CD4-positive, alpha-beta T cell treated with Interleukin-6 for 4 hours (primary cell): ENCODE measurements around the gene SPON2.
A peak's percentile ranks its signal among the peaks of the same experiment; 100 is the strongest.

Experiments
- DNase-seq: peaks from one replicate; pipeline ENCODE4 v3.0.0-alpha.2; 2020; ENCODE audit warnings: mixed read lengths

SPON2 gene

DNA sequence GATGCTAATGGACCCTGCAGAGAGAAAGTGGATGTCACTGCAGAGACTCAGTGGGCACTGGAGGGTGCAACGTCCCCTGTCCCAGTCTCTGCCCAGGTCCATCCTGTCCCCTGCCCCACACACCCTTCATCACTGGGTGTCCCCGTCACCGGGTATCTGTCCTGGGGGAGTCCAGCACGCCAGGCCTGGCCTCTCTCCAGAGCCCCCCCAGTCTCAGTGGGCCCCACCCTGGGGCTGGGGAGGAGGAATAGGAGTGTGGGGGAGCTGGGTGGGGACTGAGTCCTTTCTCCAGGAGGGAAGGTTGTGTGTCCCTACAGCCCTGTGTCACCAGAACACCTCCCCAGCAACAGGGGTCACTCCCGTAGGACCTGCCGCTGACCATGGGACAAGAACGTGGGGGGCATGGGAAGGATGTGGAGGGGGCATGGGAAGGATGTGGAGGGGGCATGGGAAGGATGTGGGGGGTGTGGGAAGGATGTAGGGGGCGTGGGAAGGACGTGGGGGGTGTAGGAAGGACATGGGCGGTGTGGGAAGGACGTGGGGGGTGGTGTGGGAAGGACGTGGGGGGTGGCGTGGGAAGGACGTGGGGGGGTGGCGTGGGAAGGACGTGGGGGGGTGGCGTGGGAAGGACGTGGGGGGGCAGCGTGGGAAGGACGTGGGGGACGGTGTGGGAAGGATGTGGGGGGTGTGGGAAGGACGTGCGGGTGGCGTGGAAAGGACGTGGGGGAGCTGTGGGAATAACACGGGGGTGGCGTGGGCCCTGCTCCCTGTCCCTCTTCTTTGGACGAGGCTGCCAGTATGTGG lies 21.0 kb upstream of the SPON2 start:
- no peak for DNase-seq

DNA sequence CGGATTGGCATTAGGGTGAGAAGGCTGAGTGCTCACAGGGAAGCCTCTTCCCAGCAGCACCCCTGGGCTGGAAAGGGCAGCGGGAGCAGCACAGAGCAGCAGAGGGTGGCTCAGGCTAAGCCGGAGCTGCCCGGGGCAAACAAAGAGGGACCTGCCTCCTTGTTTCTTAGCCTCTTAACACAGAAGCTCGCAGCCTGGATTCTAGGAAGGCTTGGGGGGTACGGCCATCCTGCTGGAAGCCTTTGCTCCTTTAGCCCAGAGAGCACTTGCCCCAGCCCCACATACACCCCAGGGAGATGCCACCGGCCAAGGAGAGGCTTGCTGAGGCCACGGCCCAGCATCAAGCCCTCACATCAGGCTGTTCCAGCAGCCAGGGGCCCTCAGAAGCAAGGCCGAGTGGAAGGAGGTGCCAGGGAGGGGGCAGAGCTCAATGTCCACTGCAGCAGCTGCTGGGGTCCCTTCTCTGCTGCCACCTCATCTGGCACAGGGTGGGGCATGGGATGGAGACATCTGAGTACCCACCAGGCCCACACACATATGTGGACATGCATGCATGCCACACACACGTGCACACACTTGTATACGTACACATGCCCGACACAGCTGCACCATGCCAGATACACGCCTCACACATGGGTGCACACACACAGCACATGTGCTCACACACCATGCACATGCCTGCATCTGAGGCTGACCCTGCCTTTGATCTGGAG lies 20.3 kb upstream of the SPON2 start:
- DNase-seq: no peak

- DNase-seq: no peak
Measured at GRCh38 chr4:1192091-1192492, 19.7 kb upstream of the SPON2 start.

- DNase-seq: no peak
Measured at GRCh38 chr4:1191621-1192020, 19.2 kb upstream of the SPON2 start.

- DNase-seq: peak; percentile 31
Measured at GRCh38 chr4:1187182-1187581, 14.8 kb upstream of the SPON2 start.

- DNase-seq: no peak
Measured at GRCh38 chr4:1183985-1184773, 11.8 kb upstream of the SPON2 start.

- no peak for DNase-seq
Measured at GRCh38 chr4:1182313-1182712, 9.9 kb upstream of the SPON2 start.

DNA sequence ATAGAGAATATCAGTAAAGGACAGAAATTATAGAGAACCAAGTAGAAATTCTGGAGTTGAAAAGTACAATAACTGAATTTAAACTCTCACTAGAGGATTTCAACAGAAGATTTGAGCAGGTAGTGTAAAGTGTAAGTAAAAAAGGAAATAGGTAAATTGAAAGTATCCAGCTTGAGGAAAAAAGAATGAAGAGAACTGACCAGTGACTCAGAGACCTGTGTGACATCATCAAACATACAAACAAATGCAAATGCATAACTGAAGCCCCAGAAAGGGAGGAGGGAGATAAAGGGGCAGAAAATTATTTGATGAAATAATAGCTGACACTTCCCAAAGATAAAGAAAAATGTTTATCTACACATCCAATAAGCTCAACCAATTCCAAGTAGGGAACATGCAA lies 8.3 kb upstream of the SPON2 start:
- no peak for DNase-seq

- DNase-seq: no peak
Measured at GRCh38 chr4:1179976-1180375, 7.6 kb upstream of the SPON2 start.

DNA sequence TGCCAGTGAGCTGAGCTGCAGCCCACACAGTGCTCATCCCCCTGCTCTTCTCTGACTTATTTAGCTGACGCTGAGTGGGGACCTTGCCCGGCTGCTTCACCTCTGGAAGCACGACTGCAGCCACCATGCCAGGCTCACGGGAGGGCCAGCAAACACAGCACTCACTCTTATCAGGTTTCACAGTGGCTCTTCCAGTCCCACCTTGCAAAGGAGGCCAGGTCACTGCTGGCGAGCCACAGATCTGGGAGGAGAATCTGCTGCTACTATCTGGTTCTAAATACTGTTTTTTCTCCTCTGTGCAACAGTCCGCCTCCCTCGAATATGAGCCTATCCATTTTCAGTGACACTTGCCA lies 6.7 kb upstream of the SPON2 start:
- DNase-seq: no peak

DNA sequence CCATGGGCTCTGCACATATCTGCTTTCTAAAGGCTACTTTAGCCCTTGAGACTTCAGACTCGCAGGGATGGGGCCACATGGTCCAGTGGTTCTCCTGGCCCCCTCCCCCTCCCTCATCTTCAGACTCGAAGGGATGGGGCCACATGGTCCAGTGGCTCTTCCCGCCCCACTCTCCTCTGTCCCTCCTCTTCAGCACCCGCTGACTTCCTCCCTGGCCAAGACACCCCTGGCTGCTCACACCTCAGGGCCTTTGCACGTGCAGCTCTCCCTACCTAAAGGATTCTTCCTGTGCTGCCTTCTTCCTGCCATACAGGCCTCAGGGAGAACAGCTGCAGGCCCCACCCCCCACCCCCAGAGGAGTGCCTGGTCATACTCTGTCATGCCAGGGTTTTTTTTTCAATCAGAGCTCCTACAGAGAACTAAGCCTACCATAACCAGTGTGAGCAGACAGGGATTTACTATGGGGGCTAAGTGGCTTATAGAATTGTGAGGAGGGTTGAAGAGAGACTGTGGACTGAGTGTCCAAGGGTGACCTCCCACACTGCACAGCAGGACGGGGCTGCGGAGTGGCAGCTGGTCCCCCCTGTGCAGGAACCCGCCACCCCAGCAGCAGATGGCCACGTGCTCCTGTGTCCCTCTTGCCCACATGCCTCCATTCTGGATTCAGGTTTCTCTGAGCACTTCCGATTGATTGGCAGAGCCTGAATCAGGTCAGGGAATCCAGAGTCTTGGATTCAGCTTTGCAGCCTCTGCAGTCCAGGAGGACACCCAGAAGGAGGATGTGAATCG lies 6.1 kb upstream of the SPON2 start:
- no peak for DNase-seq

DNA sequence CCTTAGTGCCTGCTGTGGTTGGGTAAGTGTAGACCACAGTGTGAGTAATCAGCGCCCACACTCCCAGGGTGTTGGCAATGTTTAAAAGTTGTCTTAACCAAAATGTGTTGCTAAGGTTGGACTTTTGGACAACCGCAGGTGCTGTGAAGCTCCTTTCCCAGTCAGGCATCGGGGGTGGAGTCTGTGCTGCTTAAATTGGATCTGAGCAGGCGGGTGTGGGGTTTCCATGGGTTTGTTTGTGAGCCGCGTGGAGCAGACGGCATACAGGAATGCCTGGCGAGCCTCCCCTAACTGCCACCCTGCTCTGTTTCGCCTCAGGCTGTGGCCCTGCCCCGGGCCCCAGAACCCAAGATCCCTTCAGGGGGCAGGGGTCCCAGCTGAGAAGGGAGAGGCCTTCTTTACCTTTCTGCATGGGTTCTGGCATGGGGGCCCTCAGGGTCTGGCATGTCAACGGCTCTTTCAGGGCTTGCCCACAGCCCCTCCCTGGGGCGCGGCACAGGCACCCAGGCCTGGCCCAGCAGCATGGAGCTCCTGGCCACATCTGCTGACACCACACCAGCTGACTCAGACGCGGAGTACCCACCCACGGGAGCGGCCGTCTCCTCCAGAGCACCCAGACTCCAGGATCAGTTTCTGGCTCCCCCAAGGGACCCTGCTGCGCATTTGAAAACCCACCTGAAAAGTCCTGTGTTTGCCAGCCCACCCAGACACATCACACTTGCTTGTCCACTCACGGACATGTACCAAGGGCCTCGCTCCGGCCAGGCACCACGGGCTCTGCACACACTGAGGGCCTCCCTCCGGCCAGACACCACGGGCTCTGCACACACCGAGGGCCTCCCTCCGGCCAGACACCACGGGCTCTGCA lies 5.1 kb upstream of the SPON2 start:
- peak; percentile 14 for DNase-seq

DNA sequence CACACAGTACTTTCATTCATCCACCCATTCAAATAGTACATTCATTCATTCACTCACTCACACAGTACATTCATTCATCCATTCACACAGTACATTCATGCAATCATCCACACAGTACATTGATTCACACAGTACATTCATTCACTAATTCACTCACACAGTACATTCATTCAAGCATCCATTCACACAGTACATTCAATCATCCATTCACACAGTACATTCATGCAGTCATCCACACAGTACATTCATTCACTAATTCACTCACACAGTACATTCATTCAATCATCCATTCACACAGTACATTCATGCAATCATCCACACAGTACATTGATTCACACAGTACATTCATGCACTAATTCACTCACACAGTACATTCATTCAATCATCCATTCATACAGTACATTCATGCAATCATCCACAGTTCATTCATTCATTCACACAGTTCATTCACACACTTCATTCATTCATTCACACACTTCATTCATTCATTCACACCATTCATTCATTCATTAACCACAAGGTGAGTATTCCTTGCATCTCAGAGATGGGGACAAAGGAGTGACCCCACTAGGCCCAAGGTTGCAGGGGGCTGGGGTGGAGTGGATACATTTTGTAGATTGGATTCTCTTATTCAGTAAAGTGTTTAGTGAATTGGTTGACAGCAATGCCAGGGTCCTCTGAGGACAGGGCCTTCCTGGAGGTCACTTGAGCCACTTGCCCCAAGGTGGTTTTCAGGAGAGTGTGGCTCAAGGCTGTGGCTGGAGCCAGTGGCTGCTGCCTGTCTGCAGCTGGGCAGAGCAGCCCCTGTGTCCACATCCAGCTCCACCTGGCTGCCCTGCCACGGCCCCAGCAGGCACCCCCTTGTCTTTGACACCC lies 4.3 kb upstream of the SPON2 start:
- DNase-seq: no peak

- DNase-seq: no peak
Measured at GRCh38 chr4:1175635-1176229, 3.3 kb upstream of the SPON2 start.

GRCh38 chr4:1174941-1175634 lies 2.7 kb upstream of the SPON2 start:
- no peak for DNase-seq

GRCh38 chr4:1172971-1173757 lies 781 bp upstream of the SPON2 start:
- DNase-seq: no peak

- DNase-seq: peak; percentile 68
Measured at GRCh38 chr4:1171311-1172227, 814 bp downstream of the SPON2 start.

- DNase-seq: no peak
Measured at GRCh38 chr4:1170976-1171310, 1.4 kb downstream of the SPON2 start.
